Sigmoid colon (tissue), 7 donors: ENCODE data around the gene WWC2. TPM values are rescaled to one million over a fixed set of nuclear protein-coding genes. Genes with fewer than 3 reads are reported as not detected.
A peak's percentile ranks its signal among the peaks of the same experiment; 100 is the strongest.

ENCODE experiments used
- DNase-seq: peaks from one replicate; pipeline ENCODE4 v3.0.0-alpha.2; 2019
- H3K27ac ChIP-seq, 4 donors: fragments of 200-600 bp; sonication (generic); one replicate each; pipeline ENCODE4 v1.5.1; 2016 to 2019; ENCODE audit warnings: mild to moderate bottlenecking in 1 of 4
- H3K27me3 ChIP-seq, 3 donors: fragments of 200-600 bp; sonication (generic); one replicate each; pipeline ENCODE4 v1.5.1; 2019; ENCODE audit warnings: mild to moderate bottlenecking in 1 of 3
- H3K36me3 ChIP-seq, 4 donors: fragments of 200-600 bp; sonication (generic); one replicate each; pipeline ENCODE4 v1.5.1; 2016 to 2019
- H3K4me1 ChIP-seq, 4 donors: fragments of 200-600 bp; sonication (generic); one replicate each; pipeline ENCODE4 v1.5.1; 2017 to 2019
- H3K4me3 ChIP-seq, 4 donors: fragments of 200-600 bp; sonication (generic); one replicate each; pipeline ENCODE4 v1.5.1; 2017 to 2019; ENCODE audit warnings: mild to moderate bottlenecking in 2 of 4, moderate library complexity in 1 of 4
- H3K9me3 ChIP-seq, 4 donors: fragments of 200-600 bp in 3 of 4; sonication (generic) in 3 of 4; one replicate each; pipeline versions ENCODE4 v1.5.1 to v1.6.1; 2013 to 2019
- CTCF ChIP-seq, 4 experiments: fragments of 450-650 bp in 3 of 4; fragments of 200-600 bp in 1 of 4; IDR thresholded peaks; one replicate each; pipeline ENCODE4 v1.5.1; 2016 to 2019; ENCODE audit warnings: antibody characterized with exemption in 4 of 4, mild to moderate bottlenecking in 3 of 4, moderate library complexity in 2 of 4
- EP300 ChIP-seq, 4 donors: sonication (generic); formaldehyde crosslinking; IDR thresholded peaks; one replicate each; pipeline ENCODE4 v1.6.1; 2017; ENCODE audit warnings: antibody characterized with exemption in 4 of 4
- POLR2A ChIP-seq, 2 donors: fragments of 450-650 bp; IDR thresholded peaks; one replicate each; pipeline ENCODE4 v1.6.1; 2016; ENCODE audit warnings: antibody characterized with exemption in 2 of 2, mild to moderate bottlenecking in 2 of 2, moderate library complexity in 2 of 2
- POLR2AphosphoS5 ChIP-seq, 4 donors: sonication (generic); formaldehyde crosslinking; IDR thresholded peaks; one replicate each; pipeline ENCODE4 v1.6.1; 2017; ENCODE audit warnings: antibody characterized with exemption in 4 of 4
- WGBS, 2 donors: extraction: QIAGEN DNeasy Blood & Tissue Kit; methylation state at CpG; one replicate each; pipeline ENCODE4 v1.1.7; 2013; 5-methylcytosine and 5-hydroxymethylcytosine counted together
- intact Hi-C: fragments of 100-400 bp; cut with DNase I; formaldehyde crosslinking; loops from one replicate; pipeline ENCODE4 v1.15.1; 2023
- polyA plus RNA-seq, 3 donors: library from polyadenylated mRNA; stranded (reverse); fragments of 200-250 nt; gene quantifications; one replicate each; pipeline ENCODE4 v1.2.3, GENCODE V29; 2013
- total RNA-seq, 4 donors: library from RNA; depleted of rRNA; stranded (reverse); fragments of >200 nt; gene quantifications; one replicate each; pipeline ENCODE4 v1.1.0, GENCODE V29; 2016
- donor health status: healthy with polysubstance abuse.
- donor health status: Bipolar disorder and iron deficiency.
- donor health status: healthy.

The WWC2 gene
- total and polyA plus RNA-seq, 7 donors, result 1.2 to 53.5 (median 27.0) TPM

GRCh38 chr4:183155450-183156184 lies 56.6 kb downstream of the WWC2 start:
- intact Hi-C loops, result no loop called here
- TF ChIP-seq CTCF (IDR thresholded peaks at IDR 0.05) (no peak), POLR2AphosphoS5 (IDR thresholded peaks at IDR 0.05) (no peak), EP300 (IDR thresholded peaks at IDR 0.05) (no peak), POLR2A (IDR thresholded peaks at IDR 0.05) (no peak)
- H3K27me3 ChIP-seq, result no peaks in the 10 kb centered on the region
- H3K9me3 ChIP-seq, result no peaks in the 10 kb centered on the region
- no peak for DNase-seq
- no peaks in the 10 kb centered on the region for H3K36me3 ChIP-seq
- peaks cover 0 to 8% (median 0%) of the 10 kb centered on the region in 4 donors for H3K4me1 ChIP-seq
- no peak overlapping the region for H3K4me3 ChIP-seq
- 92 to 93% methylated on average over 11 of the region's 11 CpGs for WGBS, 2 donors
- no peak overlapping the region for H3K27ac ChIP-seq

- no peaks in the 10 kb centered on the region for H3K9me3 ChIP-seq
- no peaks in the 10 kb centered on the region for H3K27me3 ChIP-seq
- intact Hi-C loops, result no loop called here
- TF ChIP-seq POLR2A (IDR thresholded peaks at IDR 0.05), result no peak
- H3K36me3 ChIP-seq, result no peaks in the 10 kb centered on the region
- H3K4me3 ChIP-seq, result no peak overlapping the region
- DNase-seq, result no peak
- H3K4me1 ChIP-seq, result peaks cover 0 to 8% (median 0%) of the 10 kb centered on the region in 4 donors
- H3K27ac ChIP-seq, result no peak overlapping the region
- WGBS, 2 donors, result 89 to 91% methylated on average over 7 of the region's 7 CpGs
Observed at GRCh38 chr4:183157215-183157614, 58.2 kb downstream of the WWC2 start.

GRCh38 chr4:183158062-183158461 lies 59.0 kb downstream of the WWC2 start:
- peaks cover 0 to 5% (median 2%) of the 10 kb centered on the region in 4 donors for H3K4me1 ChIP-seq
- no peak for TF ChIP-seq EP300 (IDR thresholded peaks at IDR 0.05)
- no peak for TF ChIP-seq POLR2A (IDR thresholded peaks at IDR 0.05)
- TF ChIP-seq CTCF (IDR thresholded peaks at IDR 0.05), result no peak
- no peak for TF ChIP-seq POLR2AphosphoS5 (IDR thresholded peaks at IDR 0.05)
- H3K27ac ChIP-seq, result no peak overlapping the region
- no peaks in the 10 kb centered on the region for H3K9me3 ChIP-seq
- no peak for DNase-seq
- intact Hi-C loops, result no loop called here
- no peak overlapping the region for H3K4me3 ChIP-seq
- WGBS, 2 donors, result 67 to 70% methylated on average over 4 of the region's 4 CpGs
- no peaks in the 10 kb centered on the region for H3K27me3 ChIP-seq
- no peaks in the 10 kb centered on the region for H3K36me3 ChIP-seq

- Histone ChIP-seq H3K36me3 (no peaks in the 10 kb centered on the region), H3K4me1 (peaks cover 0 to 32% (median 23%) of the 10 kb centered on the region in 4 donors), H3K27ac (no peak overlapping the region), H3K9me3 (no peaks in the 10 kb centered on the region), H3K27me3 (no peaks in the 10 kb centered on the region), H3K4me3 (no peak overlapping the region)
- TF ChIP-seq EP300 (IDR thresholded peaks at IDR 0.05), result no peak
- no peak for TF ChIP-seq POLR2A (IDR thresholded peaks at IDR 0.05)
- TF ChIP-seq POLR2AphosphoS5 (IDR thresholded peaks at IDR 0.05), result no peak
- no peak for TF ChIP-seq CTCF (IDR thresholded peaks at IDR 0.05)
- intact Hi-C loops, result no loop called here
- 93 to 95% methylated on average over 5 of the region's 5 CpGs for WGBS, 2 donors
- DNase-seq, result no peak
Observed at GRCh38 chr4:183161630-183162029, 62.6 kb downstream of the WWC2 start.

GRCh38 chr4:183163135-183163534 lies 64.1 kb downstream of the WWC2 start:
- no peak for TF ChIP-seq POLR2AphosphoS5 (IDR thresholded peaks at IDR 0.05)
- TF ChIP-seq EP300 (IDR thresholded peaks at IDR 0.05), result no peak
- no peak for TF ChIP-seq POLR2A (IDR thresholded peaks at IDR 0.05)
- no peak for TF ChIP-seq CTCF (IDR thresholded peaks at IDR 0.05)
- H3K9me3 ChIP-seq, result no peaks in the 10 kb centered on the region
- peak overlapping the region in 2 of 4 donors; percentile 25 to 44 for H3K27ac ChIP-seq
- H3K36me3 ChIP-seq, result no peaks in the 10 kb centered on the region
- 90 to 95% methylated on average over 3 of the region's 3 CpGs for WGBS, 2 donors
- no peak overlapping the region for H3K4me3 ChIP-seq
- intact Hi-C loops, result no loop called here
- no peak for DNase-seq
- peaks cover 0 to 38% (median 25%) of the 10 kb centered on the region in 4 donors for H3K4me1 ChIP-seq
- H3K27me3 ChIP-seq, result no peaks in the 10 kb centered on the region
